ENCODE measurements around the gene CAPRIN1.
A peak's percentile ranks its signal among the peaks of the same experiment; 100 is the strongest.
"Not testable (repeated sequence)": the region's sequence is repeated elsewhere in the genome, so short reads cannot be mapped to it uniquely, and the experiment has no call there.

Gene CAPRIN1

DNA sequence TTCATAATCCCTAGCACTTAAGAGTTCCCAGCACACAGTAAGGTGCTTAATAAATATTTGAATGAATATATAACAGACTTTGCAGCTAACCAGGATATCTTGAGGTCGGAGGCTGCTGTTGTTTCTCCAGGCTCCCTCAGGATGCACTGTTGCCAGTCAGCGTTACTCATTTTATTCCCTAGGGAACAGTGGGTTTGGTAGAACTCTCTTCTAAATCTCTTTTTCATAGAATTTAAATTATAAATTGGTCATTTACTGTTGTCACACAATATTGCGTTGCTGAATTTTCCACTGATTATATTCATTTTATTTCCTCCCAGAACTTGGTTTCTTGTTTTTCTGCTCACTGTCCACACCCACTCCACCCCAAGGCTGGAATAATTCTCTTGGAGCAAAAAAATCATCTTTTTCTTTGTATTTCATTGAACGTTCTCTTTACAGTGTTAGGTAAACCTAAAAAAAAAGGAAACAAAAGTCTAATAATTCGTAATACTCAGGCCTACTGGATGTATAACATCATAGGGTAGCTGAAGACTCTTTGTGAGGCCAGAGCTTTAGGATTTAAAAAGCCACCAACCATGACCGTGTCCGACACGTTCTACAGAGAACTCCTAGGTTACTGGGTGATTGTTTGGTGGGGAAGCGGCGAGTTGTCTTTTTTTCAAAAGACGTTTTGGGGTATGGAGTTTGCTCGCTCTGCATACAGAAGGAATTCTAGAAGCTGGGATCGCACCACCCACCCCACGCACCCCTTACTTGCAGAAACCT lies 766 bp upstream of the CAPRIN1 start:
- no peak for DNase-seq (ENCODE audit: low read depth in 1 of 2, low spot score in 1 of 2)

DNA sequence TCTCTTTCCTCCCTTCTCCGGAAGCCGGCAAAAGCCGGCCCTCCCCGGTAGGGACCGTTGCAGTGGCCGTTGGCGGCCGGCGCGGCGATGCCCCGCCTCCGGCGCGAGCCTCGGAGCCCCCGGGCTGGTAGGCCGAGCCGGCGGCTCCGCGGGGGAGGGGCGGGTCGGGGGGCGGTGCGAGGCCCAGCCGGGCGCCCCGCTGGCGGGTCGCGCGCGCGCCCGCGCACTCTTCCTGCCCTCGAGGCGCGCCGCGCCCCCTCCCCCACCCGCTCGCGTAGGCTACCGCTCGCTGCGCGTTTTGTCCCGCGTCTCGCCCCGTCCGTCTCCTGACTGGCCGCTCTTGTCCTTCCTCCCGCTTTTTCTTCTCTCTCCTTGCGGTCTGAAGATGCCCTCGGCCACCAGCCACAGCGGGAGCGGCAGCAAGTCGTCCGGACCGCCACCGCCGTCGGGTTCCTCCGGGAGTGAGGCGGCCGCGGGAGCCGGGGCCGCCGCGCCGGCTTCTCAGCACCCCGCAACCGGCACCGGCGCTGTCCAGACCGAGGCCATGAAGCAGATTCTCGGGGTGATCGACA lies 591 bp downstream of the CAPRIN1 start:
- peak; percentile 80 to 84 for DNase-seq (ENCODE audit: low read depth in 1 of 2, low spot score in 1 of 2)

DNA sequence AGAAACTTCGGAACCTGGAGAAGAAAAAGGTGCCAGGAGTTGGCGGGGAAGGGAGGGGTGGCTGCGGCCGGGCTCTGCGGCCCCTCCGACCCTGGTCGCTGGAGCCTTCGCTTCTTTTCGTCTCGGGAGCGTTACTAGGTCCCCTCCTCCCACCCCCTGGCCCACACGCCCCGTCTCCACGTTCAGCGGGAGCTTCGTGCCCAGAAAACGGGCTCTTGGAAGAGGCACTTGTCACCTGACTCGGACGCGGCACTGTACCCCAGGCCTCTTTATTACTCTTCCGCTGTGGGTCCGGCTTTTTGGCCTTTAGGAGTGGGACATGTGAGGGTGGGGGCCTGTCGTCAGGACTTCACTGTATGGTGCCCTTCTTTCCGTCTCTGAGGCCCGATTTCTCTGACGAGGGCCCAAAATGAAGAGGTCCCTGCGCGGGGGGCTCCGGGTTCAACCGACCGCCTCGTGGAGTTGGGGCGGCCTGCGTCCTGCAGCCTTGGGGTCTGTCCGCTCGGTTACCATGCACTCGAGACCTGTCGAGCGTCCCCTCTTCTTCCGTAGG lies 1.2 kb downstream of the CAPRIN1 start:
- peak; percentile 19 to 32 for DNase-seq (ENCODE audit: low read depth in 1 of 2, low spot score in 1 of 2)

DNA sequence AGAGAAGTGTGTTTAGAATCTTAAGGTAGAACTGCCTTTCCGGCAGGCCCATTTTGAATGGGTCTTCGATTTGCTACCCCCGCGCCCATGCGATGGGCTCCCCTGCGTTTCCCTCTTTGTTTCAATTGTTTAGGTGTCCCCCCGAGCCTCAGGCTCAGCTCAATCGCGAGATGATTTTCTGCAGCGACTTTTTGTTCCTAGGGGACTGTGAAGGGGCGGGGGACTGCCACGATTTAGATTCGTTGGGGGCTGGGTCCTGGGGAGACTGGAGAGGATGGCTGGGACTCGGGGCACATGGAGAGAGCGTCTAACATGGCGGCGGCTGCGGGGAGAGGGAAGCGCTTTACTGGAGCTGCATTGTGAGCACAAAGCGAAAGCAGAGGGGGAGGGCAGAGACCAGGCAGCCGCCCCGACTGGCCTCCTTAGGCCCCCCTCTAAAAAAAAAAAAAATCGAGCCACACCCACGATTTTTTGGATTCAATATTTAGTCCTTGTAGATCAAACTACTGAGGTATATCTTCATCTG lies 1.7 kb downstream of the CAPRIN1 start:
- peak; percentile 56 to 74 for DNase-seq (ENCODE audit: low read depth in 1 of 2, low spot score in 1 of 2)

DNA sequence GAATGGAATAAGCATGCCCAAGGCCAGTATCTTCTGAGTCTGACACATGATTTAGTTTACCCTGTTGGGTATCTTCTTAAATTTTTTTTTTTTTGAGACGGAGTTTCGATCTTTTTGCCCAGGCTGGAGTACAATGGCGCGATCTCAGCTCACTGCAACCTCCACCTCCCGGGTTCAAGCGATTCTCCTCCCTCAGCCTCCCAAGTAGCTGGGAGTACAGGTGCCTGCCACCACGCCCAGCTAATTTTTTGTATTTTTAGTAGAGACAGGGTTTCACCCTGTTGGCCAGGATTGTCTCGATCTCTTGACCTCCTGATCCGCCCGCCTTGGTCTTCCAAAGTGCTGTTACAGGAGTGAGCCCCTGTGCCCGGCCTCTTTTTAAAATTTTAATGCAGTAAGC lies 2.8 kb downstream of the CAPRIN1 start:
- DNase-seq (ENCODE audit: low read depth in 1 of 2, low spot score in 1 of 2): not testable (repeated sequence)

DNA sequence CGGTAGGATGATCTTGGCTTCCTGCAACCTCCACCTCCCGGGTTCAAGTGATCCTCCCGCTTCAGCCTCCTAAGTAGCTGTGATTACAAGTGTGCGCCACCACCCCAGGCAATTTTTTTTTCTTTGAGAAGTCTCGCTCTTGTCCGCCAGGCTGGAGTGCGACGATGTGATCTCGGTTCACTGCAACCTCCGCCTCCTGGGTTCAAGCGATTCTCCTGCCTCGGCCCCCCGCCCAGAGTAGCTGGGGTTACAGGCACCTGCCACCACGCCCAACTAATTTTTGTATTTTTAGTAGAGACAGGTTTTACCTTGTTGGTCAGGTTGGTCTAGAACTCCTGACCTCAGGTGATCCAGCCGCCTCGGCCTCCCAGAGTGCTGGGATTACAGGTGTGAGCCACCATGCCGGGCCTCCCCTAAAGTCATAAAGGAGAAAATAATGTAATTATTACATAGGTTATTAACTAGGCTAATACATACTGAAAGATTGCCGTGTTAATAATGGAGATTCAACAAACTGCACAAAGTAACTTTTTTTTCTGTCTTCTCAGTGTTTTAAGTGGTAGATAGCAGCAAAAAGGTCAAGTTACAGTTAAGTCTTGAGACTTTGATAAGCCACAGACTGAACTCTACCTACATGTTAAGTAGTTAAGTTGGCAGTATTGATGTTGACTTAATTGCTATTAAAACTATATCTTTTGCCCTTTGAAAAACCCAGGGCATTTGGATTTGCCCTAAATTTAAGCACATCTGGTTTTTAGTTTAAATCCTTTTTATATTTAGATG lies 3.9 kb downstream of the CAPRIN1 start:
- DNase-seq (ENCODE audit: low read depth in 1 of 2, low spot score in 1 of 2): no peak

DNA sequence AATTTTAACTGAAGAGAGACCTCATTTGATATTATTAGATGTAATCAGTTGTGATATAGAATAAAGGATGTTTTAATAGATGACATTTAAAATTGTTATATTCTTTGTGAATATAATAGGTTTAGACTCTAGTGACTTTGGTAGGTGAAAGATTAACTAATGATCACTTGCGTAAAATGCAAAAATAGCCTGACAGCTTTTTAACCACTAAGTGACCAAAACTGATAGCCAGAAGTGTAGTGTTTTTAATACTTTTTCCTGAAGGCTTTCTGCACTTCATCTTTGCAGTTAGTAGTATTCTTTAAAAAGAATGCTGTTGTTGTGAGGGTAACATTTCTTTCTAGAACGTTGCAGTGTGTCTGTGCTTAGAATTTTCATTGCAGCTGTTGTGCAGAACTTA lies 5.1 kb downstream of the CAPRIN1 start:
- no peak for DNase-seq (ENCODE audit: low read depth in 1 of 2, low spot score in 1 of 2)

DNA sequence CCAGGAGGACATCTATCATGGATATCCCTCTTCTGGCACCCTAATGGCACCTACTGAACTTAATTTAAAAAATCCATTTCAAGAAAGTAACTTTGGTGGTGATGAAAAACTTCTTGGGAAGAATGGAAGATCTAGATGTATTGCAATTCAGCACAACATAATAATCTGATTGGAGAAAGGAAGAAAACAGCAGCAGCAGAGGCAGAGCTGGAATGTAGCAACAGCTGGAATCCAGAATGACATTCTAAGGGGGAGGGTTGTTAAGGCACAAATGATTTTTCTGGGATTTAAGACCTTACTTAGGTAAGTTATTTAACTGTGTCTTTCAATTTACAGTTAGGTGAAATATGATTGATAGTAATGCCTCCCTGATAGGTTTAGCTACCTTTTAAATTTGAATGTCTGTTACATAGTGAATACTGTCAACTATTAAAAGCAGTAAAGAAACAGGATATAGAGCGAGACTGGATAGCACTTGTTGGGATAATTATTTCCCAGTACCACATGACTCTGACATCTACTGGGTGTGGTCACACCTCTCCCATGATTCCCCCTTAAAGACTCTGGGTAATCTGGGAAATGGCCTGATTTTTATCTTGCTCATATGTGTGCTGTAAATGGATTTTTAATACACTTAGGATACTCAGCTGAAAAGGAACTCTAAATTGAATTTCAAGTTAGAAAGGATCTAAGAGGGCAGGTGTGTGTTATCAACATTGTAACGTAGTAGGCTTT lies 11.7 kb downstream of the CAPRIN1 start:
- no peak for DNase-seq (ENCODE audit: low read depth in 1 of 2, low spot score in 1 of 2)

DNA sequence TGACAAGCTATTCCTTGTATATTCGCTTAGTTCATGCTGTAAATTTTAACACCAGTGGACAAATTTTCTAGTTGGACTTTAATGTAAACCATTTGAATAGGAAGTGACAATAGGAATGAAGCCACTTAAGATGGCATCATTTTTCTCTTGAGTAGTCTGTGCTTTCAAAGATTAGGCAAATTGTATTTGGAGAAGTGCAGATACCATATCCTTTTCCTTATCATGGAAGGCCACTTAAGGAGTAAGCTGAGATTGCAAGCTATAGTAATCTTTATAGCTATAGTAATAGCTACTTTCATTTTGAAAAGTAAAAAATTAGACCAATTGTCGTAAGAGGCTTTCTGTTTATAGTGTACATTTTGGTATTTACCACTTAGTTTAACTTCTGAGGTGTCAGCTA lies 12.8 kb downstream of the CAPRIN1 start:
- DNase-seq (ENCODE audit: low read depth in 1 of 2, low spot score in 1 of 2): no peak

DNA sequence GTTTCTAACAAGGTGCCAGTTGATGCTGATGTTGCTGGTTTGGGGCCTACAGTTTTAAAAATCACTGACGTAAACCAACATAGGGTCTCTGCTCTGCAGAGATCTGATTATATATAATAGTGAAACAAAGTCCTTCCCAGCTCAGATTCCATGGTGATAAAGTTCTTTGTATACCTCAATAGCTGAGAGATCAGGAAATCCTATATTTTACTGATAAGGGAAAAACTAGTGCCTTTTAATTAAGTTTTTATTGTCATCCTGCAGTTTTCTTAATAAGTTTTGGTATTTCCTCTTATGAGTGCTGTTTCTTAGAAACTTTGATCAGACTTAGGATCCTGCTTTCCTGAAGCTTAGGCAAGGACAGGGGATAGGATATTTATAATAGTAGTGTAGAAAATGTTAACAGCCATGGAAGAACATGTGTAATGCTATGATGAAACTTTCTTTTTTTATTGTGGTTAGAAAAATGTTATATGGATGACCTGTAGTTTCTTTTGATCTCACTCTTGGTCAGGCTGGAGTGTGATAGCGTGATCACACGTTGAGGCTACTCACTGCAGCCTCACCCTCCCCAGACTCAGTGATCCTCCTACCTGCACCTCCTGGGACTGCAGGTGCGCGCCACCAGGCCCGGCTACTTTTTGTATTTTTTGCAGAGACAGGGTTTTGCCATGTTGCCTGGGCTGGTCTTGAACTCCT lies 14.1 kb downstream of the CAPRIN1 start:
- DNase-seq (ENCODE audit: low read depth in 1 of 2, low spot score in 1 of 2): no peak

DNA sequence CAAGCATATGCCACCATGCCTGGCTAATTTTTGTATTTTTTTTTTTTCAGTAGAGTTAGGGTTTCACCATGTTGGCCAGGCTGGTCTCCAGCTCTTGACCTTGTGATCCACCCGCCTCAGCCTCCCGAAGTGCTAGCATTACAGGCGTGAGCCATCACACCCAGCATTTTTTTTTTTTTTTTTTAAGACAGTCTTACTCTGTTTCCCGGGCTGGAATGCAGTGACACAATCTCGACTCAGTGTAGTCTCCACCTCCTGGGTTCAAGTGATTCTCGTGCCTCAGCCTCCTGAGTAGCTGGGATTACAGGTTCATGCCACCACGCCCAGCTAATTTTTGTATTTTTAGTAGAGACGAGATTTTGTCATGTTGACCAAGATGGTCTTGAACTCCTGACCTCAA lies 15.2 kb downstream of the CAPRIN1 start:
- DNase-seq (ENCODE audit: low read depth in 1 of 2, low spot score in 1 of 2): not testable (repeated sequence)

DNA sequence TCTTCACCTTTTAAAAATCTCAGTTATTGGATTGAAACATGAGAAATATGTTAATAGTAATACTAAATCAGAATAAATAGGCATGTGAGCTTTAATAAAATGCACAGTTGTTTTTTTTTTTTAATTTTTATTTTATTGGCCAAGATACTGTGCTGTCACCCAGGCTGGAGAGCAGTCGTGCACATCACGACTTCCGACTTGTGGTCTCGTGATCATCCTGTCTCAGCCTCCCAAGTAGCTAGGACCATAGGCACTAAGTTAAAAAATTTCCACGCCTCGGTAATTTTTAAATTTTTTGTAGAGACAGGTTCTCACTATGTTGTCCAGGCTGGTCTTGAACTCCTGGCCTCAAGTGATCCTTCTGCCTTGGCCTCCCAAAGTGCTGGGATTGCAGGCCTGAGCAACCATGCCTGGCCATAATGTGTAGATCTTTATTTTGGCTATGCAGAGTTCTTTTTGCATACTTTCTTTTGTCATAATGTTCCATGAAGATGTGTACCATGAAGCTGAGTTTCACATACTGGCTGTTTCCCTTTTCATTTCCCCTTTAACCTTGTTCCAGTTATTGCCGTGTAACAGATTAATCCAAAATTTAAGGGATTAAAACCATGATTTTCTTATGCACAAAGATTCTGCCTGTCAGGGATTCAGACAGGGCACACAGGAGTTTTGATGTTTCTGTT lies 16.0 kb downstream of the CAPRIN1 start:
- no peak for DNase-seq (ENCODE audit: low read depth in 1 of 2, low spot score in 1 of 2)

DNA sequence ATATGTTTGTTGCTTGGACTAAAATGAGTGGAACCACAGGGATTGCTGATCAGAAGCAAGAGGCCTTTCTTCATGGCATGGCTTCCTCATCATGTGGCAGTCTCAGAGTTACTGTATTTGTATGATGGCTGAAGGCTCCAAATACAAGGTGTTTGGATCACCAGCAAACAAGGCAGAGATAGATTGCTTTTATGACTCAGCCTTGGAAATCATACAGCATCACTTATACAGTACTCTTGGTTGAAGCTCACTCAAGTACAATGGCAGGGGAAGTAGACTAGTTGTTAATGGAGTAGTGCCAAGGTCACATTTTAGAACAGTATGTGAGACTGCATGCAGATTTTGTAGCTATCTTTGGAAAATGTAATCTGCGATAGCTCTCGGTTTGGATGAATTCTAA lies 16.6 kb downstream of the CAPRIN1 start:
- no peak for DNase-seq (ENCODE audit: low read depth in 1 of 2, low spot score in 1 of 2)

DNA sequence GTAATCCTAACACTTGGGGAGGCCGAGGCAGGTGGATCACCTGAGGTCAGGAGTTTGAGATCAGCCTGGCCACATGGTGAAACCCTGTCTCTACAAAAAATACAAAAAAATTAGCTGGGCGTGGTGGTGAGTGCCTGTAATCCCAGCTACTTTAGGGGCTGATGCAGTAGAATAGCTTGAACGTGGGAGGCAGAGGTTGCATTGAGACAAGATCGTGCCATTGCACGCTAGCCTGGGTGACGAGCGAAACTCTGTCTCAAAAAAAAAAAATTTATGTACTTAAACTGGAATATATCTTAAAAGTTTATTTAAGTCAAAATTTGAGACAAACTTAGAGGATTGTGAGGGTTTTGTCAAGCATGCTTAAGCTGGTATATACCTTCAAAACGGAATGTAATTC lies 19.8 kb downstream of the CAPRIN1 start:
- DNase-seq (ENCODE audit: low read depth in 1 of 2, low spot score in 1 of 2): not testable (repeated sequence)

DNA sequence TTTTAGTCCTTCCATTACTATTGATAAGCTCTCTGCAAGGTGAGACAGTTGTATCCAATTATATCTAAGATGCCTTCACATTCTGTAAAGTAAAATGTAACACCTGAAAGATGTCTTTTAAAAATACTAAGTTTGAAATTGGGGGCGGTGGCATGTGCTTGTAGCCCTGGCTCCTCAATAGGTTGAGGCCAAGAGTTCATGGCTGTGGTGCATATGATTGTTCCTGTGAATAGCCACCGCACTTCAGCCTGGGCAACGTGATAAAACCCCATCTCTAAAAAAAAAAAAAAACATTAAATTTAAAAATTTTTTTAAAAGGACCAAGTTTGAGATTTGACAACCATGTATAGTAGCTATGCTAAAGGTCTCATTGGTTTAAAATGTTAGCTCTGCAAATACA lies 20.5 kb downstream of the CAPRIN1 start:
- no peak for DNase-seq (ENCODE audit: low read depth in 1 of 2, low spot score in 1 of 2)

DNA sequence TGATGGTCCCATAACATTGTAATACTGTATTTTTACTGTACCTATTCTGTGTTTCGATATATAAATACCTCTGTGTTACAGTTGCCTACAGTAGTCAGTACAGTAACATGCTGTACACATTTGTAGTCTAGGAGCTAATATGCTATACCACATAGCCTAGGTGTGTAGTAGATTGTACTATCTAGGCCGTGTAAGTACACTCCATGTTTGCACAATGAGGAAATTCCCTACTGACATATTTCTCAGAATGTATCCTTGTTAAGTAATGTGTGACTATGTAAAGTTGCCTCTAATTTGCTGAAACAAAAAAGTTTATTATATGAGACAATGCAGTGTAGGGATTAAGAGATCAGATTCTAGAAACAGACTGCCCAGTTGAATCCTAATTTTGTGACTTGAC lies 21.3 kb downstream of the CAPRIN1 start:
- no peak for DNase-seq (ENCODE audit: low read depth in 1 of 2, low spot score in 1 of 2)

DNA sequence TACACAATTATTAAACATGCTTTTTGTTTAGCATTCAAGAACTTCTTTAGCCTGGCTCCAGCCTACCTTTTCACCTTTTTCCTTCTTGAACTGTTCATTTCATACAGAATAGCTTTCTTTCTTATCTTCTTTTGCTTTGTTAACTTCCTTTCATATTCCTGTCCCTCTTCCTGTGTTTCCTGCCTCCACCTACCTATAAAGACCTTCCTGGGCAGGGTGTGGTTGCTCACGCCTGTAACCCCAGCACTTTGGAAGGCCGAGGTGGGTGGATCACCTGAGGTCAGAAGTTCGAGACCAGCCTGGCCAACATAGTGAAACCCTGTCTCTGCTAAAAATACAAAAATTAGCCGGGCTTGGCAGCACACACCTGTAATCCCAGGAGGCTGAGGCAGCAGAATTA lies 22.9 kb downstream of the CAPRIN1 start:
- no peak for DNase-seq (ENCODE audit: low read depth in 1 of 2, low spot score in 1 of 2)

DNA sequence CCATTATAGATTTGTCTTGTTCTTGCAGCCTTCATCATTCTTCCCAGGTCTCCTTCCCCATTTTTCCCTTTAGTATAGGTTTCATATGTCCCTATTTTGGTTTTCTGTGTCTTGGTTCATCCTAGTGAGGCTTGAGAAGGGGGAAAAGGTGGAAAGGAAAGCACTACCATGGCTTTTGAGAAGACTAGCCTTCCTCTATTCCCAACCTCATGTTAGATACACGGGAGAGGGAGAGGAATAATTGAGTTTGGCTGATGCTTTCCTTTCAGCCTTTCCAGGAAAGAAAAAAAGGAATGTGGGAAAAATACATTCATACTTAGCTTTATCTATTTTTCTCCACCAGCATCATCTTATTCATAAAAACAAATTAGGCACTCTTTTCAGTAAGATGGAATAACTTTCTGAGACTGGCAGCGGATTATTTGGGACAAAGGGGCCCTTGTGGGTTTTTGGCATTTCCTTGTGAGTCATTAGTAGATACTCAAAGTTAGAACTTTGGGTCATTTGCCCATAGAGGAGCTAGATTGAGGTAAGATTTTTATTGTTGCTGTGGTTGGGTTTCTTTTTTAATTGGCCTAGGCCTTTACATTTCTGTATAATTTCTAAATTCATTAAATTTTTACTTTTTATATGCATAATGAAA lies 23.8 kb downstream of the CAPRIN1 start:
- no peak for DNase-seq (ENCODE audit: low read depth in 1 of 2, low spot score in 1 of 2)

DNA sequence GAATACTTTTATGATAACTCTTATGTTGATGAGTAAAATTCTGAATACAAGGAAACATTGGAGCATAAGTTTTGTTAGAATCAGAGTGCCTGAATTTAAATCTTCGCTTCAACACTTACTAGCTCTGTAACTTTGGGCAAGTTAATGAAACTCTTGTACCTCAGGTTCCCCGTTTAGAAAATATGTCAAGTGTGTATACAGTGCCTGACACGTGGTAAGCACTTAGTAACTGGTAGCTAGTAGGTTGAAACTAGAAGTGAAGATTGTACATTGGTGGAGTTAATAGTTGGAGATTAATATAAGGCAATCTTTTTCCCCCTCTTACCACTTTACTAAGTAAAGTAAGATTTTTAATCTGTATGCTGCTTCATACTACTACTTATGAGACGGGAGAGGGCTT lies 29.1 kb downstream of the CAPRIN1 start:
- DNase-seq (ENCODE audit: low read depth in 1 of 2, low spot score in 1 of 2): no peak

Data from activated CD4-positive, alpha-beta T cell treated with anti-CD3 and anti-CD28 coated beads, Interleukin-2, amount 50 U/mL, for 24 hours (primary cell).